HCT116 (cell line): ENCODE measurements around the gene ILRUN. TPM values are rescaled to one million over a fixed set of nuclear protein-coding genes. Genes with fewer than 3 reads are reported as not detected.
"Not testable (repeated sequence)": the region's sequence is repeated elsewhere in the genome, so short reads cannot be mapped to it uniquely, and the experiment has no call there.

Experiments used
- ATAC-seq: fragments of 200-7000 bp; cut with Tn5 transposase; 2 replicates; pipeline ENCODE4 v1.9.1; 2020; ENCODE audit warnings: mild to moderate bottlenecking, moderate library complexity
- BruUV-seq: library from RNA; stranded (reverse); fragments of 400-500 nt; replicated peaks from 2 replicates; lab custom pipeline; 2021; lab: Mats Ljungman, UMichigan
- CTCF ChIA-PET: fragments of 300-600 bp; sonication (Branson Sonifier 250); formaldehyde crosslinking; loops from one replicate; lab custom pipeline; 2021; ENCODE audit warnings: antibody characterized with exemption; lab: Charles Lee
- POLR2A ChIA-PET: fragments of 300-600, 350-600 bp; sonication (Branson Sonifier 250); formaldehyde crosslinking; loops from one replicate; lab custom pipeline; 2021; ENCODE audit warnings: antibody characterized with exemption; lab: Charles Lee
- RAD21 ChIA-PET, 2 experiments: fragments of 300-600 bp; sonication (Branson Sonifier 250); formaldehyde crosslinking; loops; one replicate each; lab custom pipeline; 2023; ENCODE audit warnings: low total read pairs in 2 of 2; ENCODE audit not compliant: uncharacterized antibody in 2 of 2, unreplicated experiment in 2 of 2, low non-redundant PET in 1 of 2; lab: Charles Lee
- DNase-seq: peaks from one replicate; pipeline ENCODE4 v3.0.0-alpha.2; 2010; ENCODE audit warnings: low read depth, low spot score
- H2AFZ ChIP-seq: fragments of 200-600 bp; shearing (Covaris generic), sonication (generic); 2 replicates; pipeline ENCODE4 v1.6.1; 2017; ENCODE audit warnings: low read depth, mixed run types, mixed read lengths, antibody characterized with exemption, low read length; ENCODE audit not compliant: poor library complexity, severe bottlenecking
- H3K27ac ChIP-seq: 2 replicates; pipeline ENCODE4 v1.5.1; 2012; ENCODE audit warnings: low read depth, low read length
- H3K27me3 ChIP-seq: fragments of 200-600 bp; sonication (generic); 2 replicates; pipeline ENCODE4 v1.6.1; 2016; ENCODE audit warnings: mixed run types, low read length, mixed read lengths; ENCODE audit not compliant: insufficient read depth
- H3K36me3 ChIP-seq, 2 experiments: fragments of 200-500 bp in 1 of 2; fragments of 200-600 bp in 1 of 2; sonication (Bioruptor generic) in 1 of 2; sonication (generic) in 1 of 2; 2 replicates each; pipeline versions ENCODE4 v1.5.1 to v1.6.1; 2014 to 2016; ENCODE audit warnings: low read length in 2 of 2, inconsistent platforms in 1 of 2, mixed read lengths in 1 of 2, mixed run types in 1 of 2; ENCODE audit not compliant: insufficient read depth in 2 of 2, control insufficient read depth in 1 of 2
- H3K4me1 ChIP-seq, 2 experiments: fragments of 200-600 bp in 1 of 2; sonication (generic) in 1 of 2; 2 replicates each; pipeline versions ENCODE4 v1.5.1 to v1.6.1; 2012 to 2017; ENCODE audit warnings: low read length in 2 of 2, inconsistent platforms in 1 of 2, mild to moderate bottlenecking in 1 of 2, mixed read lengths in 1 of 2, mixed run types in 1 of 2, moderate library complexity in 1 of 2; ENCODE audit not compliant: insufficient read depth in 2 of 2, control insufficient read depth in 1 of 2
- H3K4me2 ChIP-seq: fragments of 200-600 bp; sonication (generic); 2 replicates; pipeline ENCODE4 v1.6.1; 2017; ENCODE audit warnings: mixed run types, low read length, mixed read lengths
- H3K4me3 ChIP-seq, 2 experiments: fragments of 200-600 bp in 1 of 2; sonication (generic) in 1 of 2; replicated peaks in 1 of 2; 2 replicates each; pipeline ENCODE4 v1.5.1; 2011 to 2016; ENCODE audit warnings: low read length in 2 of 2, control low read depth in 1 of 2, low read depth in 1 of 2, mild to moderate bottlenecking in 1 of 2, mixed read lengths in 1 of 2, mixed run types in 1 of 2
- H3K79me2 ChIP-seq: fragments of 200-600 bp; sonication (generic); 2 replicates; pipeline ENCODE4 v1.6.1; 2017; ENCODE audit warnings: mild to moderate bottlenecking, mixed run types, low read length, moderate library complexity, mixed read lengths; ENCODE audit not compliant: insufficient read depth
- H3K9ac ChIP-seq: fragments of 200-600 bp; sonication (generic); 2 replicates; pipeline ENCODE4 v1.6.1; 2016; ENCODE audit warnings: low read length, mixed read lengths
- H3K9me2 ChIP-seq: fragments of 200-600 bp; sonication (generic), shearing (Covaris generic); 2 replicates; pipeline ENCODE4 v1.6.1; 2017; ENCODE audit warnings: mixed run types, mild to moderate bottlenecking, moderate library complexity; ENCODE audit not compliant: insufficient read depth
- H3K9me3 ChIP-seq, 2 experiments: fragments of 200-500 bp in 1 of 2; fragments of 200-600 bp in 1 of 2; sonication (Bioruptor generic) in 1 of 2; sonication (generic) in 1 of 2; 2 replicates each; pipeline ENCODE4 v1.6.1; 2014 to 2017; ENCODE audit warnings: low read length in 2 of 2, mixed read lengths in 2 of 2, inconsistent platforms in 1 of 2, low read depth in 1 of 2, mild to moderate bottlenecking in 1 of 2, mixed run types in 1 of 2, moderate library complexity in 1 of 2; ENCODE audit not compliant: control insufficient read depth in 1 of 2, insufficient read depth in 1 of 2
- H4K20me1 ChIP-seq: fragments of 200-600 bp; sonication (generic), shearing (Covaris generic); 2 replicates; pipeline ENCODE4 v1.6.1; 2017; ENCODE audit warnings: mixed run types, mild to moderate bottlenecking, moderate library complexity; ENCODE audit not compliant: insufficient read depth
- CBX3 ChIP-seq: IDR thresholded peaks from 2 replicates; pipeline ENCODE4 v1.6.1; 2012; ENCODE audit warnings: low read depth
- CEBPB ChIP-seq: IDR thresholded peaks from 2 replicates; pipeline ENCODE4 v1.6.1; 2012; ENCODE audit warnings: low read depth
- FOSL1 ChIP-seq: IDR thresholded peaks from 2 replicates; pipeline ENCODE4 v1.6.1; 2012; ENCODE audit warnings: low read depth
- JUND ChIP-seq: IDR thresholded peaks from 2 replicates; pipeline ENCODE4 v1.6.1; 2012
- POLR2AphosphoS5 ChIP-seq: IDR thresholded peaks from 2 replicates; pipeline ENCODE4 v1.6.1; 2011; ENCODE audit warnings: mild to moderate bottlenecking, low read depth, low read length, moderate library complexity
- SP1 ChIP-seq: IDR thresholded peaks from 2 replicates; pipeline ENCODE4 v1.6.1; 2012; ENCODE audit warnings: low read depth
- TCF7L2 ChIP-seq: IDR thresholded peaks from 2 replicates; pipeline ENCODE4 v1.7.0; 2011; ENCODE audit warnings: borderline replicate concordance, inconsistent platforms; ENCODE audit not compliant: insufficient read depth, insufficient read length; ENCODE audit errors: extremely low read depth
- YY1 ChIP-seq: IDR thresholded peaks from 2 replicates; pipeline ENCODE4 v1.6.1; 2011; ENCODE audit warnings: low read length, low read depth, moderate library complexity, mild to moderate bottlenecking; ENCODE audit not compliant: insufficient replicate concordance; ENCODE audit errors: extremely low read depth
- ZBTB33 ChIP-seq: IDR thresholded peaks from 2 replicates; pipeline ENCODE4 v1.6.1; 2011; ENCODE audit warnings: mild to moderate bottlenecking, low read length, moderate library complexity; ENCODE audit not compliant: insufficient replicate concordance; ENCODE audit errors: extremely low read depth
- ZNF274 ChIP-seq: fragments of 200-500 bp; sonication (Bioruptor generic); IDR thresholded peaks from 2 replicates; pipeline ENCODE4 v1.6.1; 2014; ENCODE audit warnings: mild to moderate bottlenecking, low read depth, low read length, inconsistent platforms
- intact Hi-C: fragments of 100-400 bp; cut with micrococcal nuclease; formaldehyde crosslinking; loops from 2 replicates; pipeline ENCODE4 v1.10.0; 2022
- total RNA-seq: library from RNA; stranded (reverse); gene quantifications from one replicate; pipeline ENCODE4 v1.2.1, GENCODE V29; 2021; ENCODE audit not compliant: unreplicated experiment
- TF ChIP-seq, protein P1 (sequence below), 3 experiments: fragments of 200-600 bp in 1 of 3; sonication (generic) in 1 of 3; IDR thresholded peaks in 2 of 3; conservative IDR thresholded peaks in 1 of 3; 2 replicates each; pipeline ENCODE4 v1.5.1; 2012 to 2017; ENCODE audit warnings: low read depth in 2 of 3, low read length in 2 of 3, antibody characterized with exemption in 1 of 3, borderline replicate concordance in 1 of 3, control low read depth in 1 of 3, mild to moderate bottlenecking in 1 of 3, mixed read lengths in 1 of 3, mixed run types in 1 of 3, moderate library complexity in 1 of 3; ENCODE audit not compliant: insufficient read depth in 1 of 3

Gene ILRUN
- total RNA-seq, 1 experiment from 2014 or later = 51.9 TPM

- TF ChIP-seq ZBTB33 (no peak), FOSL1 (no peak), CBX3 (no peak), POLR2AphosphoS5 (no peak), SP1 (no peak), YY1 (no peak), CEBPB (no peak), TCF7L2 (no peak), JUND (no peak), ZNF274 (no peak)
- TF ChIP-seq, protein P1, sequence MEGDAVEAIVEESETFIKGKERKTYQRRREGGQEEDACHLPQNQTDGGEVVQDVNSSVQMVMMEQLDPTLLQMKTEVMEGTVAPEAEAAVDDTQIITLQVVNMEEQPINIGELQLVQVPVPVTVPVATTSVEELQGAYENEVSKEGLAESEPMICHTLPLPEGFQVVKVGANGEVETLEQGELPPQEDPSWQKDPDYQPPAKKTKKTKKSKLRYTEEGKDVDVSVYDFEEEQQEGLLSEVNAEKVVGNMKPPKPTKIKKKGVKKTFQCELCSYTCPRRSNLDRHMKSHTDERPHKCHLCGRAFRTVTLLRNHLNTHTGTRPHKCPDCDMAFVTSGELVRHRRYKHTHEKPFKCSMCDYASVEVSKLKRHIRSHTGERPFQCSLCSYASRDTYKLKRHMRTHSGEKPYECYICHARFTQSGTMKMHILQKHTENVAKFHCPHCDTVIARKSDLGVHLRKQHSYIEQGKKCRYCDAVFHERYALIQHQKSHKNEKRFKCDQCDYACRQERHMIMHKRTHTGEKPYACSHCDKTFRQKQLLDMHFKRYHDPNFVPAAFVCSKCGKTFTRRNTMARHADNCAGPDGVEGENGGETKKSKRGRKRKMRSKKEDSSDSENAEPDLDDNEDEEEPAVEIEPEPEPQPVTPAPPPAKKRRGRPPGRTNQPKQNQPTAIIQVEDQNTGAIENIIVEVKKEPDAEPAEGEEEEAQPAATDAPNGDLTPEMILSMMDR (IDR thresholded peaks at IDR 0.05 in 2 of 3, conservative IDR thresholded peaks at IDR 0.05 in 1 of 3; ENCODE audit: borderline replicate concordance in 1 of 3, insufficient read depth in 1 of 3, low read depth in 2 of 3, low read length in 2 of 3) = no peak
- TF ChIP-seq, all 23 proteins: peak for 0
- ChIA-PET RAD21 (no interaction called here), POLR2A (no interaction called here), CTCF (no interaction called here)
- Histone ChIP-seq H3K27ac (no peak overlapping the region), H3K9ac (no peak overlapping the region), H3K4me3 (no peak overlapping the region), H3K79me2 (no peaks in the 10 kb centered on the region), H3K9me2 (no peaks in the 10 kb centered on the region), H3K4me2 (no peak overlapping the region), H3K9me3 (no peaks in the 10 kb centered on the region), H3K4me1 (no peaks in the 10 kb centered on the region; a peak in 1 of 4 replicates), H4K20me1 (no peaks in the 10 kb centered on the region), H3K27me3 (no peaks in the 10 kb centered on the region), H2AFZ (no peak overlapping the region), H3K36me3 (no peaks in the 10 kb centered on the region)
- no peak for ATAC-seq
- BruUV-seq = no TSS peak
- DNase-seq = no peak
- intact Hi-C loops = no loop called here
These were observed 18.1 kb upstream of the ILRUN start for GRCh38 chr6:34714663-34715062.

GRCh38 chr6:34712881-34713280, 16.3 kb upstream of the ILRUN start:
- H3K27ac ChIP-seq, H2AFZ ChIP-seq, RAD21 ChIA-PET, H3K9me3 ChIP-seq, H3K4me3 ChIP-seq, DNase-seq, H3K36me3 ChIP-seq, BruUV-seq, CTCF ChIA-PET, H3K9ac ChIP-seq, H3K9me2 ChIP-seq, POLR2A ChIA-PET, H3K27me3 ChIP-seq, intact Hi-C loops, ATAC-seq, H3K79me2 ChIP-seq, H3K4me2 ChIP-seq, H3K4me1 ChIP-seq, H4K20me1 ChIP-seq: not testable (repeated sequence)
